Measurements from ENCODE around the gene PCDH9. TPM values are rescaled to one million over a fixed set of nuclear protein-coding genes. Genes with fewer than 3 reads are reported as not detected.

Gene PCDH9
- total and polyA plus RNA-seq, 2 experiments from 2014 or later = 0.31 to 0.52 TPM

- no peak for TF ChIP-seq ZNF462 (CRISPR knock-in tag; IDR thresholded peaks at IDR 0.05)
- TF ChIP-seq STAT1 (IDR thresholded peaks at IDR 0.05; ENCODE audit: unreplicated experiment) = no peak
- TF ChIP-seq JUNB (IDR thresholded peaks at IDR 0.05; ENCODE audit: unreplicated experiment) = no peak
Observed at GRCh38 chr13:66661336-66661735, 568.8 kb downstream of the PCDH9 start (continued).

- Histone ChIP-seq H3K27ac (ENCODE audit: low read depth) (no peak overlapping the region), H2AFZ (no peak overlapping the region), H3K4me2 (no peak overlapping the region), H3F3A (replicated peaks; ENCODE audit: low read depth) (no peaks in the 10 kb centered on the region), H3K4me1 (ENCODE audit: insufficient read depth) (0 out of 2 replicates have a peak, but pooled peaks cover 3% of the 10 kb centered on the region), H3K9me2 (ENCODE audit: insufficient read depth) (no peaks in the 10 kb centered on the region), H3K4me3 (no peak overlapping the region), H4K20me1 (replicated peaks; ENCODE audit: insufficient read depth) (no peaks in the 10 kb centered on the region), H3K79me2 (replicated peaks; ENCODE audit: insufficient read depth) (no peaks in the 10 kb centered on the region), H3K27me3 (ENCODE audit: insufficient read depth) (no peaks in the 10 kb centered on the region), H3K36me3 (ENCODE audit: insufficient read depth) (no peaks in the 10 kb centered on the region)
- Mint-ChIP-seq H3K27ac (no peak overlapping the region), H3K4me3 (no peak overlapping the region), H3K27me3 (ENCODE audit: insufficient read depth, low read depth, poor library complexity) (no peaks in the 10 kb centered on the region), H3K36me3 (ENCODE audit: low read depth) (no peaks in the 10 kb centered on the region), H3K4me1 (peaks cover 4% of the 10 kb centered on the region; the same call in 2 of the 3 replicates), H3K9me3 (no peaks in the 10 kb centered on the region)
- DNase-seq (ENCODE audit: low spot score) (no peak), ATAC-seq (no peak)
- TF ChIP-seq STAT1 (IDR thresholded peaks at IDR 0.05; ENCODE audit: unreplicated experiment) (no peak), NANOG (IDR thresholded peaks at IDR 0.05; ENCODE audit: borderline replicate concordance) (no peak), EZH2 (IDR thresholded peaks at IDR 0.05; ENCODE audit: low read depth, unreplicated experiment) (no peak), EZH2phosphoT487 (IDR thresholded peaks at IDR 0.05; ENCODE audit: unreplicated experiment) (no peak), REST (IDR thresholded peaks at IDR 0.05; ENCODE audit: unreplicated experiment) (no peak)
Observed at GRCh38 chr13:66660468-66660813, 569.7 kb downstream of the PCDH9 start.

Measured in GM23338 (cell line).